Mucosa of rectum (tissue), 2 donors: ENCODE measurements around the gene PKNOX2.

Experiments
- H3K27ac ChIP-seq, 2 donors: one replicate each; pipeline ENCODE4 v1.7.0; 2013; ENCODE audit warnings: inconsistent platforms in 2 of 2, low read depth in 2 of 2, low read length in 2 of 2
- H3K27me3 ChIP-seq, 2 donors: one replicate each; pipeline ENCODE4 v1.7.0; 2013; ENCODE audit warnings: low read length in 2 of 2; ENCODE audit not compliant: control insufficient read depth in 2 of 2, insufficient read depth in 2 of 2
- H3K36me3 ChIP-seq, 2 donors: one replicate each; pipeline ENCODE4 v1.7.0; 2013; ENCODE audit warnings: low read length in 2 of 2; ENCODE audit not compliant: control insufficient read depth in 2 of 2, insufficient read depth in 2 of 2
- H3K4me1 ChIP-seq, 2 donors: one replicate each; pipeline ENCODE4 v1.7.0; 2013; ENCODE audit warnings: low read length in 2 of 2, mild to moderate bottlenecking in 1 of 2; ENCODE audit not compliant: control insufficient read depth in 2 of 2, insufficient read depth in 2 of 2
- H3K4me3 ChIP-seq, 2 donors: one replicate each; pipeline ENCODE4 v1.7.0; 2013; ENCODE audit warnings: low read length in 2 of 2
- H3K9ac ChIP-seq, 2 donors: one replicate each; pipeline ENCODE4 v1.7.0; 2013; ENCODE audit warnings: low read length in 2 of 2, low read depth in 1 of 2, mild to moderate bottlenecking in 1 of 2
- H3K9me3 ChIP-seq, 2 donors: one replicate each; pipeline ENCODE4 v1.7.0; 2013; ENCODE audit warnings: low read length in 2 of 2; ENCODE audit not compliant: control insufficient read depth in 2 of 2
- donor health status: healthy.
- donor health status: Normal muscosa, but diverticular disease.

Gene PKNOX2

GRCh38 chr11:125193841-125194240 lies 29.3 kb downstream of the PKNOX2 start:
- Histone ChIP-seq H3K4me3 (no peak overlapping the region), H3K27me3 (no peaks in the 10 kb centered on the region), H3K36me3 (no peaks in the 10 kb centered on the region), H3K9me3 (no peaks in the 10 kb centered on the region), H3K9ac (no peak overlapping the region), H3K4me1 (no peaks in the 10 kb centered on the region), H3K27ac (no peak overlapping the region)

- Histone ChIP-seq H3K36me3 (no peaks in the 10 kb centered on the region), H3K4me1 (no peaks in the 10 kb centered on the region), H3K27me3 (no peaks in the 10 kb centered on the region), H3K9ac (no peak overlapping the region), H3K9me3 (no peaks in the 10 kb centered on the region), H3K27ac (no peak overlapping the region), H3K4me3 (no peak overlapping the region)
Measured at GRCh38 chr11:125199915-125200314, 35.4 kb downstream of the PKNOX2 start.

DNA sequence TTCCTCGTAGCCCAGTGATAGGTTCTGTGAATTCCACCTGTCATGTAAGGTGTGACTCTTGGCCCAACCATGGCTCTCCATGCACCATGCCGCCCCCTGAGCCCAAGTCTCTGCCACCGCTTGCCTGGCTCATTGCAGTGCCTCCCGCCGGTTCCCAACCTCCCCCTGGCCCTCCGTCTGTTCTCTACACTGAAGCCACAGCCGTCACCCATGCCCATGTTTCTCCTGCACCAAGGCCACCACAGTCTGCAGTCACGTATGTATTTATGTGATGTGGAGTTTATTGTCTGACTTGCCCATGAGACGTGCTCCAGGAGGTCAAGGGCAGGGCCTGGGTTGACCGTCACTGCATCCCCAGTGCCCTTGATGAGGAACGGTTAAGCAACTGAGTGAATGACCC lies 35.9 kb downstream of the PKNOX2 start:
- Histone ChIP-seq H3K36me3 (no peaks in the 10 kb centered on the region), H3K27ac (no peak overlapping the region), H3K27me3 (no peaks in the 10 kb centered on the region), H3K9me3 (no peaks in the 10 kb centered on the region), H3K4me3 (no peak overlapping the region), H3K9ac (no peak overlapping the region), H3K4me1 (no peaks in the 10 kb centered on the region)

DNA sequence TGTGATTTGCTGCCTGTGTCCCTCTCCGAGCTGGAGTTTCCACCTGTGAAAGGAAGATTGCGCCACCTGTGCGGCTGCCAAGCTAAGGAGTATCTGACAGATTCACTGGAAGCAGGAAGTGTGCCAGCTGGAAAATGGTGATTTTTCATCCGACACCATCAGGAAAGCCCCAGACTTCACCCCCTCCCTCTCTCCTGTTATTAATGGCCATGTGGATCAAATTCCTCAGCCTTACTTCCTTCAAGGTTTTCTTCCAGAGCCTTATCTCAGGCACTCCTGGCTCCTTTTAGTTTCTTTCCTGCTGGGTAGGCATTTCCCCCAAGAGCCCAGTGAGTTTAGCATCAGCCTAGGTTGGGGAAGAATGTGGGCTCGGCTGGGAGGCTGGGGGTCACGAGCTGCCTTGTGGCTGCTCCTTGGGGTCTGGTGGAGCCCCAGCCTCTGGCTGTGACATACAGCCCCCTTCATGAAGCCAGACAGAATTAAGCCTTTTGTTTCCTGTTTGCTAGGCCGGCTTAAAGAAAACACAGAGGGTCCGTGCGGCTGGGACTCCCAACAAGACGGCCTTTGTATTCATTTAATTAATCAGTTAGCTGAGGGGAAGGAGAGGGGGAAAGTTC lies 37.1 kb downstream of the PKNOX2 start:
- H3K27ac ChIP-seq = no peak overlapping the region

DNA sequence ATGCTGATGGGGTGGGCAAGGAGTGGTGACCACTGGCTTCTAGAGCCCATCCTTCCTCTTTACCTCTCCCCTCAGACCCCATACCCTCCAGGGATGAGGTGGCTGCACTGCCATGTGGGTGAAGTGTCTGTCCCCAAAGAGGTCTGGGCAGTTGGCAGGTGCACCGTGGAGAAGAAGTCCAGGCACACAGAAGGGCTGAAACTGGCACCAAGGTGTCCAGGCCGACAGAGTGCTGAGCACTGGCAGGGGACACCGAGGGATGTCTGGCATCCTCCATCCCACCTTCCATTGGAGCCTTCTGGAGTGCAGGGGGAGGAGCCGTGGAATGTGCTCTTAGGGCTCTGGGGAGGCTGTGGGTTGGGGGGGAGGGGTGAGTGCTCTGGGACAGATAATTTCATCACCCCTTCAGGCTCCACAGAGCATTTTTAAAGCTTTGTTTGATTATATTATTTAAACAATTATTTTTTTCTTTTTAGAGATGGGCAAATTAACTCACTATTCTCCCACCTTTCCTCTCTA lies 37.9 kb downstream of the PKNOX2 start:
- H3K9me3 ChIP-seq = no peaks in the 10 kb centered on the region
- H3K4me3 ChIP-seq = no peak overlapping the region
- H3K9ac ChIP-seq = no peak overlapping the region
- H3K4me1 ChIP-seq = no peaks in the 10 kb centered on the region
- no peak overlapping the region for H3K27ac ChIP-seq
- H3K36me3 ChIP-seq = no peaks in the 10 kb centered on the region
- no peaks in the 10 kb centered on the region for H3K27me3 ChIP-seq

More for the DNA sequence above, 37.1 kb downstream of the PKNOX2 start:
- Histone ChIP-seq H3K36me3 (no peaks in the 10 kb centered on the region), H3K27me3 (no peaks in the 10 kb centered on the region), H3K4me3 (no peak overlapping the region), H3K9me3 (no peaks in the 10 kb centered on the region), H3K4me1 (no peaks in the 10 kb centered on the region), H3K9ac (no peak overlapping the region)

DNA sequence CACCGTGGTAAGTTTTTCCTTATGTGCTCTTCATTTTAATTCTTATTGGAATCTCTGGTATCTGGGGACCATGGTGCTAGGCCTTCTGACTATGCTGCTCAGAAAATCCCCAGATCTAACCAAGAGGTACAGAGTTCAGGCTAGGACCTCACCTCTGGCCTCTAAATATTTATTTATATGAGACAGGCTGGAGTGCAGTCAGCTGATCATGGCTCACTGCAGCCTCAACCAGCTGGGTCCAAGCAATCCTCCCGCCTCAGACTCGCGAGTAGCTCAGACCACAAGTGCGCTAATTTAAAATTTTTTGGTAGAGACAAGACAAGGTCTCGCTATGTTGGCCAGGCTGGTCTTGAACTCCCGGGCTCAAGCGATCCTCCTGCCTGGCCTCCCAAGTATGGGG lies 38.4 kb downstream of the PKNOX2 start:
- no peak overlapping the region for H3K9ac ChIP-seq
- no peak overlapping the region for H3K27ac ChIP-seq
- H3K4me3 ChIP-seq = no peak overlapping the region
- no peaks in the 10 kb centered on the region for H3K4me1 ChIP-seq
- no peaks in the 10 kb centered on the region for H3K9me3 ChIP-seq
- H3K36me3 ChIP-seq = no peaks in the 10 kb centered on the region
- no peaks in the 10 kb centered on the region for H3K27me3 ChIP-seq

DNA sequence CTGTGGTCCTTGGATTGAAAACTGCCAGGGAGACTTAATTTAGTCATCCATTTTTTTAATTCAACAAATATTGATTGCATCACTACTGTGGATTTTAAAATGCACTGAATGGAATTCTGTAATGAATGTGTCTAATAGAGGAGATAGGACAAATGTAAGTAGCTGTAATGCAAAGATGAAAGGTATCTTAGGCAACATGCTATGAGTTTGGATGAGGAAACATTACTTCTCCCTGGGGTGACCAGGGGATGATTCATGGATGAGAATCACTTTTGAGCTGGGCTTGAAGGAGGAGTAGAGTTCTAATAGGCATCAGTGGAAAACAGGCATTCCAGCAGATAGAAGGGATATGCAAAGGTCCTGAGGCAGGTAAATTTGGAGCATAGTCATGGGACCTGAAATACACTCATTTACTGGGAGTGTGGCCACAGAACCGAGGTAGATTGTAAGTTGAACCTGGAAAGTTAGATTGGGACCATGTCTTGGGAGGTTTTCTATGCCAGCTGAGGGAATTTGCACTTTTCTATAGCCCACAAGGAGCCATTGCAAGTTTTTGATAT lies 43.4 kb downstream of the PKNOX2 start:
- Histone ChIP-seq H3K4me3 (no peak overlapping the region), H3K27me3 (no peaks in the 10 kb centered on the region), H3K36me3 (no peaks in the 10 kb centered on the region), H3K4me1 (no peaks in the 10 kb centered on the region), H3K9ac (no peak overlapping the region), H3K27ac (no peak overlapping the region), H3K9me3 (no peaks in the 10 kb centered on the region)

DNA sequence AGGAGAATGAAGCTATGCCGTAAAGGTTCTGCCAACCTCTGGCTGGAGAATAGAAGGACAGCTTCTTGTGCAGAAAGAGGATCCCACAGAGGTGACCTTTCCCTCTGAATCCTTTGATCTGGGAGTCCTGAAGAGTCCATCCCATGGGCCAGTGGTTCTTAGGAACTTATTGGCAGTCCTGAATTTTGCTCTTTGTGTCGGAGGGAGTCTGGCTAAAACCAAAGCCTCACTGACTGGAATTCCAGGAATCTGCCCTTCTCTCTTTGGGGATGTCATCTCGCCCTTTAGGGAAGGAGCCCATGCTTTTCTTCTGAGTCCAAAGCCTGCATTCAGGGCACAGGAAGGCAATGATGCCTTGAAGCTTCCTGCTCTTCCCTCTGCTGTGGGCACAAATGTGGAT lies 45.5 kb downstream of the PKNOX2 start:
- peaks cover under 1% of the 10 kb centered on the region in 2 donors for H3K4me1 ChIP-seq
- no peak overlapping the region for H3K27ac ChIP-seq
- H3K9ac ChIP-seq = no peak overlapping the region
- no peaks in the 10 kb centered on the region for H3K9me3 ChIP-seq
- H3K4me3 ChIP-seq = no peak overlapping the region
- H3K36me3 ChIP-seq = no peaks in the 10 kb centered on the region
- no peaks in the 10 kb centered on the region for H3K27me3 ChIP-seq

GRCh38 chr11:125211191-125211947 lies 46.8 kb downstream of the PKNOX2 start:
- H3K27me3 ChIP-seq = no peaks in the 10 kb centered on the region
- no peaks in the 10 kb centered on the region for H3K9me3 ChIP-seq
- no peak overlapping the region for H3K27ac ChIP-seq
- H3K9ac ChIP-seq = no peak overlapping the region
- peaks cover 3 to 5% of the 10 kb centered on the region in 2 donors for H3K4me1 ChIP-seq
- H3K4me3 ChIP-seq = no peak overlapping the region
- H3K36me3 ChIP-seq = no peaks in the 10 kb centered on the region

DNA sequence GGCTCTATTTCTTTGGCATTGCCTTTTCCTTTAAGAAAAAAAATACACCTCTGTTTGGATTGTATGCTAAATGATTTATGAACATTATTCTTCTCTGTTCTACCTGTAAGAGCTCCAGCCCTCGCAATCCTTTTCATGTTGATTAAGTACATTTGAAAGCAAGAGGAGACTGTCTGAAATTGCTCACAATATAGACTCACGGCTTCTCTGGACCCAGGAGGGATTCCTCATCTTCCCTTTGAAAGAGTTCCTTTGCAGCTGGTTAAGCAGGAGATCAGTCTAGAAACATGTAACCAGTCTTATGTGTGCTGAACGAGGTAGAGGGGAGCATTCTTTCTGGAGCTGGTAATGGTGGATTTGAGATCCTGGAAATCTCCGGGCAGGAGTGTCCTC lies 47.4 kb downstream of the PKNOX2 start:
- no peak overlapping the region for H3K4me3 ChIP-seq
- peaks cover 3 to 6% of the 10 kb centered on the region in 2 donors for H3K4me1 ChIP-seq
- H3K27me3 ChIP-seq = no peaks in the 10 kb centered on the region
- H3K9ac ChIP-seq = no peak overlapping the region
- no peaks in the 10 kb centered on the region for H3K36me3 ChIP-seq
- H3K9me3 ChIP-seq = no peaks in the 10 kb centered on the region
- no peak overlapping the region for H3K27ac ChIP-seq
